SK-N-MC (cell line): ENCODE data around the gene CAMSAP1.

ENCODE experiments used
- EZH2 ChIP-seq: fragments of 200-600 bp; sonication (generic); IDR thresholded peaks from one replicate; pipeline ENCODE4 v1.6.1; 2017; ENCODE audit warnings: antibody characterized with exemption
- POLR2AphosphoS5 ChIP-seq: IDR thresholded peaks from 2 replicates; pipeline ENCODE4 v1.6.1; 2012; ENCODE audit warnings: mild to moderate bottlenecking, low read depth, low read length, borderline replicate concordance

- TF ChIP-seq EZH2: no peak
- no peak for TF ChIP-seq POLR2AphosphoS5
Measured at GRCh38 chr9:135885100-135885853, 22.1 kb downstream of the CAMSAP1 start.
